ENCODE measurements around the gene GPR139.

GPR139 gene

DNA sequence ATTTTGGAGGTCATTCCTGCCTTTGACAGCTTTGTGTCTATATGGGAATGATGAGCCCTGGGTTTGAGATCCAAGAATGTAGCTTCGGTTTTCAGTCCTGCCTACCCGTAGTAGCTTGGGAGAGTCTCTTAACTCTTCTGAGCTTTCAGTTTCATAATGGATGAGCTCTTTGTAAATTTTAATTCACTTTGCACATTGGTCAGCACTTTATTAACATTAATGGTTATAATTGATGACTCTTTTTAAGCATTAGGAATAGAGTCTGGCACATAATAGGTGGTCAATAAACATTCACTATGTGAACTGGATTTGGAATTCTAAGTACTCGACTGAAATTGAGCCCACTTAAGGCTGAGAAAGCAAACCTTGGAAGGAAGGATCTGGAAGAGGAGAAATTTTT is 17.3 kb downstream of the GPR139 start:
- Histone ChIP-seq H3K36me3 (ENCODE audit: insufficient read depth, low read length) (no peaks in the 10 kb centered on the region), H3K4me3 (ENCODE audit: low read depth, low read length) (no peak overlapping the region), H3K4me1 (ENCODE audit: control insufficient read depth, insufficient read depth, low read length, unreplicated experiment) (no peaks in the 10 kb centered on the region), H3K27me3 (ENCODE audit: insufficient read depth, low read length) (no peaks in the 10 kb centered on the region), H3K27ac (ENCODE audit: low read depth, low read length) (no peak overlapping the region), H2AFZ (ENCODE audit: low read length, unreplicated experiment) (no peak overlapping the region), H3K79me2 (ENCODE audit: control insufficient read depth, insufficient read depth, low read length, unreplicated experiment) (no peaks in the 10 kb centered on the region)

DNA sequence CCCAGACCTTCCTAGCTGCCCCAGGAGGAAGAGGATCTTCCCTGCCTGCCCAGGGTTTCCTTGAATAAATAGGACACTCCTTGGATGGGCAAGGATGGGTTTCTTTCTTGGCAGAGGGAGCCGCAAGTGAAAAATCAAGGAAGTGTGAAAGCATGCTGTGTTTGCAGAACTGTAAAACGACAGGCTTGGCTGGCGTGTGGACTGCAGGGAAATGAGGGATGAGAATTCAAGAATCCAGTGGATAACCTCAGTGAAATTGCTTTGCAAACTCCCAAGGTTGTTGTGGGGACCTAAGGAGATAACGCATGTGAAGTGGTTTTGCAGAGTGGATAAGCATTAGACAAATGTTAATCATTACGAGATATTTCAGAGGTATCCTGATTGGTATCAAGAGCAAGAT is 20.4 kb downstream of the GPR139 start:
- no peaks in the 10 kb centered on the region for H3K36me3 ChIP-seq (ENCODE audit: insufficient read depth, low read length)
- H3K4me1 ChIP-seq (ENCODE audit: control insufficient read depth, insufficient read depth, low read length, unreplicated experiment), result no peaks in the 10 kb centered on the region
- H3K27me3 ChIP-seq (ENCODE audit: insufficient read depth, low read length), result no peaks in the 10 kb centered on the region
- no peak overlapping the region for H2AFZ ChIP-seq (ENCODE audit: low read length, unreplicated experiment)
- H3K27ac ChIP-seq (ENCODE audit: low read depth, low read length), result no peak overlapping the region
- H3K79me2 ChIP-seq (ENCODE audit: control insufficient read depth, insufficient read depth, low read length, unreplicated experiment), result no peaks in the 10 kb centered on the region
- H3K4me3 ChIP-seq (ENCODE audit: low read depth, low read length), result no peak overlapping the region

DNA sequence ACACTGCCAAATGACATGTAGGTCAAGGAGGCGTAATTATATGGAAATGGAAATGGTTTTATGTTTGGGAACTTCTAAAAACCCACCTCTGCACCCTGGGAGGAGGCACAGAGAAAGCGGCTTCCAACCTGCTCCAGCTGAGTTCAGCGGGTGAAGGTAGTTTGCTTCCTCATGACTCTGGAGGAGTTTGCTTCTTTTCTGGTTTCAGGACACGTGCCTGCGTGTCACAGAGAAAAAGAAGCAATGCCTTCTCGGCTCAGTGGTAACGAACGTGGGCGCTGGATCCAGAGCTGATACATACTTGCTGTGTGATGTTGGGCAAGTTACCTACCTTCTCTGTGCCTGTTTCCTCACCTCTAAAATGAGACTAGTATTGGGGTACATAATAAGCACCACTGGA is 22.1 kb downstream of the GPR139 start:
- no peak overlapping the region for H3K27ac ChIP-seq (ENCODE audit: low read depth, low read length)
- H3K4me1 ChIP-seq (ENCODE audit: control insufficient read depth, insufficient read depth, low read length, unreplicated experiment), result no peaks in the 10 kb centered on the region
- H3K27me3 ChIP-seq (ENCODE audit: insufficient read depth, low read length), result no peaks in the 10 kb centered on the region
- H3K36me3 ChIP-seq (ENCODE audit: insufficient read depth, low read length), result no peaks in the 10 kb centered on the region
- no peak overlapping the region for H2AFZ ChIP-seq (ENCODE audit: low read length, unreplicated experiment)
- no peaks in the 10 kb centered on the region for H3K79me2 ChIP-seq (ENCODE audit: control insufficient read depth, insufficient read depth, low read length, unreplicated experiment)
- no peak overlapping the region for H3K4me3 ChIP-seq (ENCODE audit: low read depth, low read length)

DNA sequence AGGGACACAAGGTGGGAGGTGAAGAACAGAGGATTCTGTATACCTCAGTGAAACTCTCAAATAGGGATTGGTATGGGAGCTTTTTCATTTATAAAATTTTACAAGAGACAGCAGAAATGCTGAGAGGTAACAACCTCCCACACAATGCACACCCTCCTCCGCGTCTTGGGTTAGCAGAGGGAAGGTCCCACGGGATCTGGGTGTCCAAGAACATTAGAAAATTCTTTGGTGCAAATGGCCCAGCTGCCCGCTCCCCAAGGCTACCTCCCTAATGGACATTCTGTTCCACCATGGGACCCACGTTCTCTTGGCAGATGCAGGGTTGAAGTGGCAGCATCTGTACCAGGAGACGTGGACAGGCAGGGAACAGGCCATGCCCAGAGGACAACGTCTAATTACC is 22.5 kb downstream of the GPR139 start:
- H3K36me3 ChIP-seq (ENCODE audit: insufficient read depth, low read length), result no peaks in the 10 kb centered on the region
- H2AFZ ChIP-seq (ENCODE audit: low read length, unreplicated experiment), result no peak overlapping the region
- H3K4me3 ChIP-seq (ENCODE audit: low read depth, low read length), result no peak overlapping the region
- no peaks in the 10 kb centered on the region for H3K79me2 ChIP-seq (ENCODE audit: control insufficient read depth, insufficient read depth, low read length, unreplicated experiment)
- H3K27ac ChIP-seq (ENCODE audit: low read depth, low read length), result no peak overlapping the region
- no peaks in the 10 kb centered on the region for H3K4me1 ChIP-seq (ENCODE audit: control insufficient read depth, insufficient read depth, low read length, unreplicated experiment)
- H3K27me3 ChIP-seq (ENCODE audit: insufficient read depth, low read length), result no peaks in the 10 kb centered on the region

DNA sequence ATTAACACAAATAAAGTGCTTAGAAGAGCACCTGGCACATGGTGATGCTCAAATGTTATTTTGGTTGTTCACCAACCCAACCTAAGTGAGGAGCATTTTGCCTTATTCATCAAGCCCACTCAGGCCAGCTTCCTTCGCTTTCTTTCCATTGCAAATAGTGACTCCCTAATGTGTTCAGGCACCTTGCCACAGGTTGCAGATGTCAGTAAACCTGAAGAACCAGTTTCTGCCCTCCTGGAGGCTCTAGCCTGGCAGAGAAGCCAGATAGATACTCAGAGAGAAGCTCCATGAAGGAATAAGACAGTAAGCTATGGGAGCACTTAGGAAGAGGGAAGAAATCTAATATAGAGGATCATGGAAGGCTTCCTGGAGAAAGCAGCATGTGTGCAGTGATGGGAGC is 23.9 kb downstream of the GPR139 start:
- Histone ChIP-seq H3K36me3 (ENCODE audit: insufficient read depth, low read length) (no peaks in the 10 kb centered on the region), H3K79me2 (ENCODE audit: control insufficient read depth, insufficient read depth, low read length, unreplicated experiment) (no peaks in the 10 kb centered on the region), H2AFZ (ENCODE audit: low read length, unreplicated experiment) (no peak overlapping the region), H3K27me3 (ENCODE audit: insufficient read depth, low read length) (no peaks in the 10 kb centered on the region), H3K4me3 (ENCODE audit: low read depth, low read length) (no peak overlapping the region), H3K4me1 (ENCODE audit: control insufficient read depth, insufficient read depth, low read length, unreplicated experiment) (no peaks in the 10 kb centered on the region), H3K27ac (ENCODE audit: low read depth, low read length) (no peak overlapping the region)

DNA sequence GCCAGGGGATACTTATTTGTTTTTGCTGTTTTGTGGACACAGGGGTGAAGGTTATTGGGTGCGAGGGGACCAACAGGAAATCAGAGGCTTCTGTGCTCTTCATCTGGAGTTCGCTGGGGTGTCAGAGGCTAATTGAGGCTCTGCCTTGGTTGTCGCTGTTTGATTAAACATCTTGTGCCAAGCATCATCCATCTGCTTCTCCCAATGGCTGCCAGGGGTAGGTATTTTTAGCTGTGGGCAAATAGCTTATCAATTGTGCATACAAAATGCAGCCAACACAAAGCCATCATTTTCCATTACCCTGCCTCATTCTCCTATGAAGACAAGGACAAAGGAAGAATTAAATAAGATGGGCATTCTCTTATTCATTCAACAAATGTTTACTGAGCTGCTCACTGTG is 27.8 kb downstream of the GPR139 start:
- Histone ChIP-seq H3K4me1 (ENCODE audit: control insufficient read depth, insufficient read depth, low read length, unreplicated experiment) (no peaks in the 10 kb centered on the region), H3K4me3 (ENCODE audit: low read depth, low read length) (no peak overlapping the region), H3K27me3 (ENCODE audit: insufficient read depth, low read length) (no peaks in the 10 kb centered on the region), H3K36me3 (ENCODE audit: insufficient read depth, low read length) (no peaks in the 10 kb centered on the region), H2AFZ (ENCODE audit: low read length, unreplicated experiment) (no peak overlapping the region), H3K79me2 (ENCODE audit: control insufficient read depth, insufficient read depth, low read length, unreplicated experiment) (no peaks in the 10 kb centered on the region), H3K27ac (ENCODE audit: low read depth, low read length) (no peak overlapping the region)

DNA sequence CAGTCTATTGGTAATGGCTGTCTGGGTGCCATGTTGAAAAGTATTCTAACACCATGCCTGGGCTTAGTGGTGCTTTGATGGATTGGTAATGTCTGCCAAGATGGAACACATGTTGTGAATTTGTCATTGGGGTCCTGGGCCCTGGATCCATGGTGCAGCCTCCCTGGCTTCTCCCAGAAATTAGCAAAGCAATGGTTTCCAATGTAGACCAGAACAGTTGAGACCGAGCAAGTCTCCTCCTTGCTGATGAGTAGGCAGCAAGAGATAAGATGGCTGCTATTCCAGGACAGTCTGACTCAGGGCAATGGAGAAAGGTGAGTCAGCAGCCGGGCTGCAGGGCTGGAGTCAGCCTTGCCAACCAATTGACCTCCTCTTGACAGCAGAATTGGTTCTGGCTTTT is 30.8 kb downstream of the GPR139 start:
- Histone ChIP-seq H3K79me2 (ENCODE audit: control insufficient read depth, insufficient read depth, low read length, unreplicated experiment) (no peaks in the 10 kb centered on the region), H2AFZ (ENCODE audit: low read length, unreplicated experiment) (no peak overlapping the region), H3K36me3 (ENCODE audit: insufficient read depth, low read length) (no peaks in the 10 kb centered on the region), H3K27ac (ENCODE audit: low read depth, low read length) (no peak overlapping the region), H3K4me1 (ENCODE audit: control insufficient read depth, insufficient read depth, low read length, unreplicated experiment) (no peaks in the 10 kb centered on the region), H3K4me3 (ENCODE audit: low read depth, low read length) (no peak overlapping the region), H3K27me3 (ENCODE audit: insufficient read depth, low read length) (no peaks in the 10 kb centered on the region)

DNA sequence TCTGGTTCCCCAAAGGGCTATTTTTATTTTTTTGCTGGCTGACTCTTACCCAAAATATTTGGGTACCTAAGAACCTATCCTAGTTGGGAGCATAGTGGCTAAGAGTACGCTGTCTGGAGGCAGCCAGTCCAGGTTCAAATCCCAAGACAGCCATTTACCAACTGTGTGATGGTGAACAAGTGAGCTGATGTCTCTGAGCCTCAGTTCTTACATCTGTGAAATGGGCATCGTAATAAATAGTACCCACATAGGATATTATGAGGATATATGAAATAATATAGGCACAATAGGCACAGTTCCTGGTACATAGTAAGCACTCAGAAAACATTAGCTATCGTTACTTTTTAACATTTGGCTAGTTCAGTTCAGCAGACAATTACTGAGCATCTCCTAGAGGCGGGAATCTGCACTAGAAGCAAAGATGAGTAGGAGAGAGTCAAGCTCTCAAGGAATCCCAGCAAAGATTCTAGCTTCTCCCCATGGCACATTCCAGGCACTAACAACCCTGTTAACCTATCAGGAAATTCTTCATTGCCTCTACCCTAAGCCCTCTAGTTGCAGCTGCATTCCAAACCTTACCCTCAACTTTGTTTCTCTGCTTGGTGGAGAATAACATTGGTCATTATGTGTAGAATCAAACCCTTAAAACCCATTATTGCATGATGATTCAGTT is 31.6 kb downstream of the GPR139 start:
- Histone ChIP-seq H3K4me3 (ENCODE audit: low read depth, low read length) (no peak overlapping the region), H3K79me2 (ENCODE audit: control insufficient read depth, insufficient read depth, low read length, unreplicated experiment) (no peaks in the 10 kb centered on the region), H3K27ac (ENCODE audit: low read depth, low read length) (no peak overlapping the region)

DNA sequence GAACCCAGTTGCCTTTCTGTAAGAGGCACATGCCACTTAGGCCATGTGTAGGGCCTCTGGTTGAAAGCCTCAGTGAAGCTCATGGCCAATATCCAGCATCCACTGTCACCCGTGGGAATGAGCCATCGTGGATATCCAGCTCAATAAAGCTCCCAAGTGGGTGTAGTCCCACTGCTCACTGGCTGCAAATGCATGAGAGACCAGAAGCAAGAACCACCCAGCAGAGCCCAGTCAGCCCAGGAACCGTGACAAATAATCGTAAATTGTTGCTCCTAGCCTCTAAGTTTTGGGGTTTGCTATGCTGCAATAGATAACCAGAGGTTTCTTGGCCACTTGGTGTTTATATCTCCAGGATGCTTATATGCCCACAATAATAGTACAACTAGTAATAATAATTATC is 33.7 kb downstream of the GPR139 start:
- H3K27me3 ChIP-seq (ENCODE audit: insufficient read depth, low read length), result no peaks in the 10 kb centered on the region
- H3K36me3 ChIP-seq (ENCODE audit: insufficient read depth, low read length), result no peaks in the 10 kb centered on the region
- H3K79me2 ChIP-seq (ENCODE audit: control insufficient read depth, insufficient read depth, low read length, unreplicated experiment), result no peaks in the 10 kb centered on the region
- H3K4me3 ChIP-seq (ENCODE audit: low read depth, low read length), result no peak overlapping the region
- no peaks in the 10 kb centered on the region for H3K4me1 ChIP-seq (ENCODE audit: control insufficient read depth, insufficient read depth, low read length, unreplicated experiment)
- H3K27ac ChIP-seq (ENCODE audit: low read depth, low read length), result no peak overlapping the region
- H2AFZ ChIP-seq (ENCODE audit: low read length, unreplicated experiment), result no peak overlapping the region

More for the DNA sequence above, 31.6 kb downstream of the GPR139 start:
- Histone ChIP-seq H3K27me3 (ENCODE audit: insufficient read depth, low read length) (no peaks in the 10 kb centered on the region), H3K4me1 (ENCODE audit: control insufficient read depth, insufficient read depth, low read length, unreplicated experiment) (no peaks in the 10 kb centered on the region), H2AFZ (ENCODE audit: low read length, unreplicated experiment) (no peak overlapping the region), H3K36me3 (ENCODE audit: insufficient read depth, low read length) (no peaks in the 10 kb centered on the region)

DNA sequence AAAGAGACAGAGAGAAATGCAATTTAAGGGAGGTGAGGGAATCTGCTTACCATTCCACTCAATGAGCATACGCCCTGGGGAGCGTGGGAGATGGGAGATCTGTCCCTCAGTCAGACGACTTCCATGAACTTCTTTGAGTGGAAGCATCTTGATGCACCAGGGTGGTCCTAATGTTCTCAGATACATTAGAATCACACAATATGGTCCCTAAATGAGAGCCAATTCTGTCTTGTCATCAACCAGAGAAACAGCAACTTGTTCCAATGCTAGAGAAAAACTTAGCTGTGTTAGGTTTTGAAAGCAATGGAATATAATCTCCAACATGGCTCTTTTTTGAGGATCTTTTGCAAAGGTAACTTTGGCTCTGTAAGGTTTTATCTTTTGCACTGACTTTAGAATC is 44.1 kb downstream of the GPR139 start:
- H3K4me3 ChIP-seq (ENCODE audit: low read depth, low read length), result no peak overlapping the region
- no peak overlapping the region for H3K27ac ChIP-seq (ENCODE audit: low read depth, low read length)
- H3K27me3 ChIP-seq (ENCODE audit: insufficient read depth, low read length), result no peaks in the 10 kb centered on the region
- no peak overlapping the region for H2AFZ ChIP-seq (ENCODE audit: low read length, unreplicated experiment)
- H3K4me1 ChIP-seq (ENCODE audit: control insufficient read depth, insufficient read depth, low read length, unreplicated experiment), result no peaks in the 10 kb centered on the region
- H3K36me3 ChIP-seq (ENCODE audit: insufficient read depth, low read length), result no peaks in the 10 kb centered on the region
- H3K79me2 ChIP-seq (ENCODE audit: control insufficient read depth, insufficient read depth, low read length, unreplicated experiment), result no peaks in the 10 kb centered on the region

DNA sequence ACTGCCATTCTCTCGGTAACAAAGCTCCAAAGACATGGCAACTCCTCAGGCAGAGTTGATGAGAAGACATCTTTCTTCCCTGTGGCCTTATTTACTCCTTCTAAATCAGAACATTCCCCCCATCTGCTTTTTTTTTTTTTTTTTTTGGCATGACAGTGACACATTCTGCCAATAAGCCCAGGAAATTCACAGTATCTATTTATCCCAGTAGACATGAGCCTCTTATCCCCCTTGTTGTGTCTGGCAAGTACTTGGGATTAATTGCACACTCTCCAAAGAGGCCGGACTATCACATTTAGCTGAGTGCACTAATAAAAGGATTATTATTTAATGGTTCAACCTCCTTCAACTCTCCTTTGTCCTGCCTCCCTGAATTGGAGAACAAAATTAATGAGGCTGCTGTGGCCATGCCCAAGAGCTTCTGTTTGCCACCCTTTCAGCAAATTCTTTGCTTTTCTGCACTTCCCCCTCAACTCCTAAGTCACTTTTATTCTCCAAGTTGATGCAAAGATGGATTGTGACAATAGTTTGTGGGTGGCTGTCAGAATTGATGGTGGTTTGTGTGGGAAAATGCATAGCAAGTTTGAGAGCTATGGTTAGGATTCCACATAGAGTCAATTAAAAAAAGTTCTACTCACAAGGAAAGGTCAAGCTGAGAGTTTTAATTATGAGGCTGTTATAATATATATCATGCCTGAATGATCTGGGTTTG is 47.2 kb downstream of the GPR139 start:
- Histone ChIP-seq H3K4me1 (ENCODE audit: control insufficient read depth, insufficient read depth, low read length, unreplicated experiment) (no peaks in the 10 kb centered on the region), H3K4me3 (ENCODE audit: low read depth, low read length) (no peak overlapping the region), H3K36me3 (ENCODE audit: insufficient read depth, low read length) (no peaks in the 10 kb centered on the region), H2AFZ (ENCODE audit: low read length, unreplicated experiment) (no peak overlapping the region), H3K79me2 (ENCODE audit: control insufficient read depth, insufficient read depth, low read length, unreplicated experiment) (no peaks in the 10 kb centered on the region), H3K27ac (ENCODE audit: low read depth, low read length) (no peak overlapping the region), H3K27me3 (ENCODE audit: insufficient read depth, low read length) (no peaks in the 10 kb centered on the region)
